Measurements from ENCODE around the gene HBA1.

DNA sequence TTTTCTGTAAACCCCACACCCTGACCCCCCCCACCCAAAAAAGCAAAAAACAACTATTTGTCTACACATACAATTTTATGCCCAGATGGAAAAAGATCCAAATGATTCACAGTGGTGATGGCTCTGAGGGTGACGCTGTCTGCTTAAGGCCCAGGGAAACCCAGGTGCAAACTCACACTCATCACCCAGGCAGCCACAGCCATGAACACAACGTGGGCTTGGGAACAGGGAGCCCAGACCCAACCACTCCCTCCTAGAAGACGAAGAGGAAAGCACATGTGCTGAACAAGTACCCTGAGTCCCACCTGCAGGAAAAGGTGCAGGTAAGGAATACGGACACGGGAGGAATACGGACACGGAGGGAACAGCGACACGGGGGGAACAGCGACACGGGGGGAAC, 9.2 kb downstream of the HBA1 start:
- TF ChIP-seq ZNF121 (CRISPR knock-in tag; IDR thresholded peaks at IDR 0.05): no peak
- no peak for TF ChIP-seq FOXJ3 (CRISPR knock-in tag; IDR thresholded peaks at IDR 0.05; ENCODE audit: borderline replicate concordance)
- TF ChIP-seq, protein P1, sequence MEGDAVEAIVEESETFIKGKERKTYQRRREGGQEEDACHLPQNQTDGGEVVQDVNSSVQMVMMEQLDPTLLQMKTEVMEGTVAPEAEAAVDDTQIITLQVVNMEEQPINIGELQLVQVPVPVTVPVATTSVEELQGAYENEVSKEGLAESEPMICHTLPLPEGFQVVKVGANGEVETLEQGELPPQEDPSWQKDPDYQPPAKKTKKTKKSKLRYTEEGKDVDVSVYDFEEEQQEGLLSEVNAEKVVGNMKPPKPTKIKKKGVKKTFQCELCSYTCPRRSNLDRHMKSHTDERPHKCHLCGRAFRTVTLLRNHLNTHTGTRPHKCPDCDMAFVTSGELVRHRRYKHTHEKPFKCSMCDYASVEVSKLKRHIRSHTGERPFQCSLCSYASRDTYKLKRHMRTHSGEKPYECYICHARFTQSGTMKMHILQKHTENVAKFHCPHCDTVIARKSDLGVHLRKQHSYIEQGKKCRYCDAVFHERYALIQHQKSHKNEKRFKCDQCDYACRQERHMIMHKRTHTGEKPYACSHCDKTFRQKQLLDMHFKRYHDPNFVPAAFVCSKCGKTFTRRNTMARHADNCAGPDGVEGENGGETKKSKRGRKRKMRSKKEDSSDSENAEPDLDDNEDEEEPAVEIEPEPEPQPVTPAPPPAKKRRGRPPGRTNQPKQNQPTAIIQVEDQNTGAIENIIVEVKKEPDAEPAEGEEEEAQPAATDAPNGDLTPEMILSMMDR (IDR thresholded peaks at IDR 0.05): no peak
- no peak for TF ChIP-seq FOXK1 (CRISPR knock-in tag; IDR thresholded peaks at IDR 0.05)
- no peak for TF ChIP-seq NR3C1 (CRISPR knock-in tag; conservative IDR thresholded peaks at IDR 0.05; ENCODE audit: low read depth)
- TF ChIP-seq, protein P2, sequence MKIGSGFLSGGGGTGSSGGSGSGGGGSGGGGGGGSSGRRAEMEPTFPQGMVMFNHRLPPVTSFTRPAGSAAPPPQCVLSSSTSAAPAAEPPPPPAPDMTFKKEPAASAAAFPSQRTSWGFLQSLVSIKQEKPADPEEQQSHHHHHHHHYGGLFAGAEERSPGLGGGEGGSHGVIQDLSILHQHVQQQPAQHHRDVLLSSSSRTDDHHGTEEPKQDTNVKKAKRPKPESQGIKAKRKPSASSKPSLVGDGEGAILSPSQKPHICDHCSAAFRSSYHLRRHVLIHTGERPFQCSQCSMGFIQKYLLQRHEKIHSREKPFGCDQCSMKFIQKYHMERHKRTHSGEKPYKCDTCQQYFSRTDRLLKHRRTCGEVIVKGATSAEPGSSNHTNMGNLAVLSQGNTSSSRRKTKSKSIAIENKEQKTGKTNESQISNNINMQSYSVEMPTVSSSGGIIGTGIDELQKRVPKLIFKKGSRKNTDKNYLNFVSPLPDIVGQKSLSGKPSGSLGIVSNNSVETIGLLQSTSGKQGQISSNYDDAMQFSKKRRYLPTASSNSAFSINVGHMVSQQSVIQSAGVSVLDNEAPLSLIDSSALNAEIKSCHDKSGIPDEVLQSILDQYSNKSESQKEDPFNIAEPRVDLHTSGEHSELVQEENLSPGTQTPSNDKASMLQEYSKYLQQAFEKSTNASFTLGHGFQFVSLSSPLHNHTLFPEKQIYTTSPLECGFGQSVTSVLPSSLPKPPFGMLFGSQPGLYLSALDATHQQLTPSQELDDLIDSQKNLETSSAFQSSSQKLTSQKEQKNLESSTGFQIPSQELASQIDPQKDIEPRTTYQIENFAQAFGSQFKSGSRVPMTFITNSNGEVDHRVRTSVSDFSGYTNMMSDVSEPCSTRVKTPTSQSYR (CRISPR knock-in tag; IDR thresholded peaks at IDR 0.05): no peak
- no peak for TF ChIP-seq MXD4 (CRISPR knock-in tag; IDR thresholded peaks at IDR 0.05; ENCODE audit: borderline replicate concordance)
- TF ChIP-seq, protein P3, sequence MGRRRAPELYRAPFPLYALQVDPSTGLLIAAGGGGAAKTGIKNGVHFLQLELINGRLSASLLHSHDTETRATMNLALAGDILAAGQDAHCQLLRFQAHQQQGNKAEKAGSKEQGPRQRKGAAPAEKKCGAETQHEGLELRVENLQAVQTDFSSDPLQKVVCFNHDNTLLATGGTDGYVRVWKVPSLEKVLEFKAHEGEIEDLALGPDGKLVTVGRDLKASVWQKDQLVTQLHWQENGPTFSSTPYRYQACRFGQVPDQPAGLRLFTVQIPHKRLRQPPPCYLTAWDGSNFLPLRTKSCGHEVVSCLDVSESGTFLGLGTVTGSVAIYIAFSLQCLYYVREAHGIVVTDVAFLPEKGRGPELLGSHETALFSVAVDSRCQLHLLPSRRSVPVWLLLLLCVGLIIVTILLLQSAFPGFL (CRISPR knock-in tag; IDR thresholded peaks at IDR 0.05; ENCODE audit: borderline replicate concordance): no peak

All from WTC11 (cell line).